H54 (cell line): ENCODE results near the gene CAPN8.

ENCODE experiments used
- DNase-seq: peaks from one replicate; pipeline ENCODE4 v3.0.0; 2011; ENCODE audit warnings: low spot score, mixed read lengths; ENCODE audit not compliant: insufficient read length
- FAIRE-seq: peaks from 3 replicates; lab custom pipeline; 2011; peaks lifted over from hg19 to GRCh38; lab: Jason Lieb, UNC
- POLR2A ChIP-seq: IDR thresholded peaks from 2 replicates; pipeline ENCODE4 v1.6.1; 2011; ENCODE audit warnings: low read depth, mild to moderate bottlenecking, low read length

Gene CAPN8

GRCh38 chr1:223665592-223666312 lies at the start of gene CAPN8:
CAPN8 (minus strand) TSS chr1:223665701; CDS start chr1:223665646, 55 bp downstream.
- DNase-seq: no peak
- no peak for FAIRE-seq
- TF ChIP-seq POLR2A: no peak

GRCh38 chr1:223714849-223715603 lies 49.5 kb upstream of the CAPN8 start:
- no peak for DNase-seq
- no peak for TF ChIP-seq POLR2A
- FAIRE-seq: no peak

- DNase-seq (no peak), FAIRE-seq (no peak)
- TF ChIP-seq POLR2A: no peak
Measured at GRCh38 chr1:223714421-223714724, 48.9 kb upstream of the CAPN8 start.

- DNase-seq (no peak), FAIRE-seq (no peak)
- TF ChIP-seq POLR2A: no peak
Measured at GRCh38 chr1:223713546-223714420, 48.3 kb upstream of the CAPN8 start.

- TF ChIP-seq POLR2A: no peak; the same call in 1 of the 2 replicates
- DNase-seq: no peak
- no peak for FAIRE-seq
Measured at GRCh38 chr1:223712850-223713474, 47.5 kb upstream of the CAPN8 start.

- DNase-seq: no peak
- no peak for FAIRE-seq
- peak; percentile 94 for TF ChIP-seq POLR2A
Measured at GRCh38 chr1:223712194-223712849, 46.8 kb upstream of the CAPN8 start, which contains the start of gene CAPN2. CAPN2 (plus strand) TSS chr1:223712539; CDS start chr1:223712641, 102 bp downstream.

GRCh38 chr1:223711747-223712193 lies 46.3 kb upstream of the CAPN8 start:
- no peak for TF ChIP-seq POLR2A
- DNase-seq (no peak), FAIRE-seq (no peak)

GRCh38 chr1:223711173-223711572 lies 45.7 kb upstream of the CAPN8 start:
- DNase-seq (no peak), FAIRE-seq (no peak)
- no peak for TF ChIP-seq POLR2A

- TF ChIP-seq POLR2A: no peak
- DNase-seq (no peak), FAIRE-seq (no peak)
Measured at GRCh38 chr1:223710179-223711133, 45.0 kb upstream of the CAPN8 start.

GRCh38 chr1:223709598-223709997 lies 44.1 kb upstream of the CAPN8 start:
- no peak for FAIRE-seq
- TF ChIP-seq POLR2A: no peak
- DNase-seq: no peak

- DNase-seq: no peak
- no peak for FAIRE-seq
- no peak for TF ChIP-seq POLR2A
Measured at GRCh38 chr1:223708651-223709268, 43.3 kb upstream of the CAPN8 start.
